Measurements from ENCODE around the gene NECTIN2.
"Not testable (repeated sequence)": the region's sequence is repeated elsewhere in the genome, so short reads cannot be mapped to it uniquely, and the experiment has no call there.

Gene NECTIN2

GRCh38 chr19:44822177-44822576, 23.9 kb upstream of the NECTIN2 start:
- Mint-ChIP-seq H3K4me3 (no peak overlapping the region), H3K9me3 (no peaks in the 10 kb centered on the region), H3K36me3 (ENCODE audit: insufficient read depth) (no peaks in the 10 kb centered on the region), H3K4me1 (no peaks in the 10 kb centered on the region), H3K27ac (ENCODE audit: low read depth) (no peak overlapping the region), H3K27me3 (peaks cover 18% of the 10 kb centered on the region)
- DNase-seq (ENCODE audit: low spot score in 2 of 2) = no peak
- ATAC-seq (replicated peaks; ENCODE audit: extremely low read depth, poor library complexity, severe bottlenecking) = no peak

GRCh38 chr19:44822670-44823372, 23.3 kb upstream of the NECTIN2 start:
- Mint-ChIP-seq H3K4me3 (no peak overlapping the region), H3K36me3 (ENCODE audit: insufficient read depth) (no peaks in the 10 kb centered on the region), H3K4me1 (no peaks in the 10 kb centered on the region), H3K9me3 (no peaks in the 10 kb centered on the region), H3K27me3 (peaks cover 18% of the 10 kb centered on the region), H3K27ac (ENCODE audit: low read depth) (no peak overlapping the region)
- DNase-seq (ENCODE audit: low spot score in 2 of 2) = no peak
- ATAC-seq (replicated peaks; ENCODE audit: extremely low read depth, poor library complexity, severe bottlenecking) = no peak

- Mint-ChIP-seq H3K27ac (ENCODE audit: low read depth) (no peak overlapping the region), H3K4me1 (no peaks in the 10 kb centered on the region)
These were observed 22.8 kb upstream of the NECTIN2 start for GRCh38 chr19:44823373-44823698.

GRCh38 chr19:44824761-44825160, 21.3 kb upstream of the NECTIN2 start:
- no peaks in the 10 kb centered on the region for H3K4me1 Mint-ChIP-seq
- ATAC-seq (replicated peaks; ENCODE audit: extremely low read depth, poor library complexity, severe bottlenecking) (no peak), DNase-seq (ENCODE audit: low spot score in 2 of 2) (no peak)
- H3K4me3 Mint-ChIP-seq = no peak overlapping the region
- no peak overlapping the region for H3K27ac Mint-ChIP-seq (ENCODE audit: low read depth)
- no peaks in the 10 kb centered on the region for H3K9me3 Mint-ChIP-seq
- H3K36me3 Mint-ChIP-seq (ENCODE audit: insufficient read depth) = no peaks in the 10 kb centered on the region
- H3K27me3 Mint-ChIP-seq = peaks cover 18% of the 10 kb centered on the region

More at GRCh38 chr19:44823373-44823698, 22.8 kb upstream of the NECTIN2 start:
- Mint-ChIP-seq H3K9me3 (no peaks in the 10 kb centered on the region), H3K36me3 (ENCODE audit: insufficient read depth) (no peaks in the 10 kb centered on the region), H3K4me3 (no peak overlapping the region), H3K27me3 (peaks cover 18% of the 10 kb centered on the region)
- ATAC-seq (replicated peaks; ENCODE audit: extremely low read depth, poor library complexity, severe bottlenecking) = no peak
- no peak for DNase-seq (ENCODE audit: low spot score in 2 of 2)

GRCh38 chr19:44832875-44833274, 13.2 kb upstream of the NECTIN2 start:
- peaks cover 31% of the 10 kb centered on the region for H3K27me3 Mint-ChIP-seq
- not testable (repeated sequence) for DNase-seq (ENCODE audit: low spot score in 2 of 2); H3K36me3 Mint-ChIP-seq (ENCODE audit: insufficient read depth); H3K27ac Mint-ChIP-seq (ENCODE audit: low read depth); H3K4me3 Mint-ChIP-seq; ATAC-seq (replicated peaks; ENCODE audit: extremely low read depth, poor library complexity, severe bottlenecking); H3K9me3 Mint-ChIP-seq; H3K4me1 Mint-ChIP-seq

- not testable (repeated sequence) for H3K27ac Mint-ChIP-seq (ENCODE audit: low read depth); H3K9me3 Mint-ChIP-seq; ATAC-seq (replicated peaks; ENCODE audit: extremely low read depth, poor library complexity, severe bottlenecking); H3K4me1 Mint-ChIP-seq; H3K36me3 Mint-ChIP-seq (ENCODE audit: insufficient read depth); H3K4me3 Mint-ChIP-seq; DNase-seq (ENCODE audit: low spot score in 2 of 2)
- H3K27me3 Mint-ChIP-seq = peaks cover 36% of the 10 kb centered on the region
These were observed 11.7 kb upstream of the NECTIN2 start for GRCh38 chr19:44834399-44834798.

- H3K4me1 Mint-ChIP-seq = no peaks in the 10 kb centered on the region
- no peak for ATAC-seq (replicated peaks; ENCODE audit: extremely low read depth, poor library complexity, severe bottlenecking)
These were observed 6.8 kb upstream of the NECTIN2 start for GRCh38 chr19:44839276-44839675.

GRCh38 chr19:44840811-44841210, 5.3 kb upstream of the NECTIN2 start:
- ATAC-seq (replicated peaks; ENCODE audit: extremely low read depth, poor library complexity, severe bottlenecking) = no peak
- peaks cover 4% of the 10 kb centered on the region for H3K36me3 Mint-ChIP-seq (ENCODE audit: insufficient read depth)
- peaks cover 12% of the 10 kb centered on the region for H3K4me1 Mint-ChIP-seq
- DNase-seq (ENCODE audit: low spot score in 2 of 2) = no peak
- peaks cover 22% of the 10 kb centered on the region for H3K27me3 Mint-ChIP-seq
- H3K9me3 Mint-ChIP-seq = no peaks in the 10 kb centered on the region
- H3K27ac Mint-ChIP-seq (ENCODE audit: low read depth) = no peak overlapping the region
- no peak overlapping the region for H3K4me3 Mint-ChIP-seq

More at GRCh38 chr19:44839276-44839675, 6.8 kb upstream of the NECTIN2 start:
- Mint-ChIP-seq H3K36me3 (ENCODE audit: insufficient read depth) (peaks cover 1% of the 10 kb centered on the region), H3K9me3 (no peaks in the 10 kb centered on the region), H3K27ac (ENCODE audit: low read depth) (no peak overlapping the region), H3K4me3 (no peak overlapping the region), H3K27me3 (peaks cover 23% of the 10 kb centered on the region)
- DNase-seq (ENCODE audit: low spot score in 2 of 2) = no peak

- ATAC-seq (replicated peaks; ENCODE audit: extremely low read depth, poor library complexity, severe bottlenecking) = no peak
These were observed 4.9 kb upstream of the NECTIN2 start for GRCh38 chr19:44841231-44841630.

GRCh38 chr19:44845286-44845611, 848 bp upstream of the NECTIN2 start:
- Mint-ChIP-seq H3K27ac (ENCODE audit: low read depth) (peak overlapping the region; percentile 68), H3K4me1 (peaks cover 22% of the 10 kb centered on the region), H3K27me3 (peaks cover 28% of the 10 kb centered on the region), H3K9me3 (no peaks in the 10 kb centered on the region), H3K4me3 (peak overlapping the region; percentile 77), H3K36me3 (ENCODE audit: insufficient read depth) (peaks cover 4% of the 10 kb centered on the region)
- no peak for DNase-seq (ENCODE audit: low spot score in 2 of 2)
- no peak for ATAC-seq (replicated peaks; ENCODE audit: extremely low read depth, poor library complexity, severe bottlenecking)

More at GRCh38 chr19:44841231-44841630, 4.9 kb upstream of the NECTIN2 start:
- DNase-seq (ENCODE audit: low spot score in 2 of 2) = no peak
- H3K27ac Mint-ChIP-seq (ENCODE audit: low read depth) = peak overlapping the region; percentile 53
- H3K4me1 Mint-ChIP-seq = peaks cover 13% of the 10 kb centered on the region
- H3K27me3 Mint-ChIP-seq = peaks cover 21% of the 10 kb centered on the region
- peaks cover 4% of the 10 kb centered on the region for H3K36me3 Mint-ChIP-seq (ENCODE audit: insufficient read depth)
- no peaks in the 10 kb centered on the region for H3K9me3 Mint-ChIP-seq
- H3K4me3 Mint-ChIP-seq = no peak overlapping the region

- peak overlapping the region; percentile 77 for H3K4me3 Mint-ChIP-seq
- DNase-seq (ENCODE audit: low spot score in 2 of 2) (no peak), ATAC-seq (replicated peaks; ENCODE audit: extremely low read depth, poor library complexity, severe bottlenecking) (no peak)
- peaks cover 36% of the 10 kb centered on the region for H3K27me3 Mint-ChIP-seq
- H3K9me3 Mint-ChIP-seq = no peaks in the 10 kb centered on the region
- H3K36me3 Mint-ChIP-seq (ENCODE audit: insufficient read depth) = peaks cover 4% of the 10 kb centered on the region
- H3K27ac Mint-ChIP-seq (ENCODE audit: low read depth) = peak overlapping the region; percentile 68
- peaks cover 22% of the 10 kb centered on the region for H3K4me1 Mint-ChIP-seq
These were observed 502 bp downstream of the NECTIN2 start for GRCh38 chr19:44846455-44847143.

GRCh38 chr19:44847144-44848035, 1.3 kb downstream of the NECTIN2 start:
- H3K36me3 Mint-ChIP-seq (ENCODE audit: insufficient read depth) = peaks cover 2% of the 10 kb centered on the region
- no peaks in the 10 kb centered on the region for H3K9me3 Mint-ChIP-seq
- H3K27ac Mint-ChIP-seq (ENCODE audit: low read depth) = peak overlapping the region; percentile 40
- DNase-seq (ENCODE audit: low spot score in 2 of 2) (no peak), ATAC-seq (replicated peaks; ENCODE audit: extremely low read depth, poor library complexity, severe bottlenecking) (no peak)
- peak overlapping the region; percentile 77 for H3K4me3 Mint-ChIP-seq
- peaks cover 43% of the 10 kb centered on the region for H3K27me3 Mint-ChIP-seq
- peaks cover 22% of the 10 kb centered on the region for H3K4me1 Mint-ChIP-seq
